NCI-H69 (cell line): Measurements from ENCODE around the gene CALR3.
"Not testable (repeated sequence)": the region's sequence is repeated elsewhere in the genome, so short reads cannot be mapped to it uniquely, and the experiment has no call there.

ENCODE experiments used
- DNase-seq: peaks from one replicate; lab custom pipeline; 2025; lab: John Stamatoyannopoulos, UW

The CALR3 gene

GRCh38 chr19:16486476-16486875 is 9.5 kb downstream of the CALR3 start:
- DNase-seq: peak; percentile 13

GRCh38 chr19:16482745-16483144 is 13.2 kb downstream of the CALR3 start:
- no peak for DNase-seq

- no peak for DNase-seq
Observed at GRCh38 chr19:16477311-16477710, 18.7 kb downstream of the CALR3 start.

GRCh38 chr19:16476401-16476800 is 19.6 kb downstream of the CALR3 start:
- no peak for DNase-seq

GRCh38 chr19:16473875-16474392 is 22.0 kb downstream of the CALR3 start:
- no peak for DNase-seq

- no peak for DNase-seq
Observed at GRCh38 chr19:16472992-16473391, 23.0 kb downstream of the CALR3 start.

- DNase-seq: not testable (repeated sequence)
Observed at GRCh38 chr19:16472559-16472899, 23.4 kb downstream of the CALR3 start.

- DNase-seq: peak; percentile 49
Observed at GRCh38 chr19:16470911-16471811, 24.8 kb downstream of the CALR3 start.

- DNase-seq: peak; percentile 48
Observed at GRCh38 chr19:16470541-16470910, 25.4 kb downstream of the CALR3 start.

GRCh38 chr19:16467581-16467980 is 28.4 kb downstream of the CALR3 start:
- DNase-seq: no peak

- not testable (repeated sequence) for DNase-seq
Observed at GRCh38 chr19:16466802-16467427, 29.1 kb downstream of the CALR3 start.

- DNase-seq: no peak
Observed at GRCh38 chr19:16465239-16465638, 30.7 kb downstream of the CALR3 start.

GRCh38 chr19:16463991-16464575 is 31.9 kb downstream of the CALR3 start:
- no peak for DNase-seq

- DNase-seq: no peak
Observed at GRCh38 chr19:16463341-16463990, 32.5 kb downstream of the CALR3 start.

- peak; percentile 30 for DNase-seq
Observed at GRCh38 chr19:16462757-16463250, 33.2 kb downstream of the CALR3 start.

- no peak for DNase-seq
Observed at GRCh38 chr19:16461630-16462051, 34.3 kb downstream of the CALR3 start.

- no peak for DNase-seq
Observed at GRCh38 chr19:16460454-16460853, 35.5 kb downstream of the CALR3 start.

GRCh38 chr19:16459680-16460079 is 36.3 kb downstream of the CALR3 start:
- DNase-seq: peak; percentile 53

GRCh38 chr19:16458391-16459341 is 37.3 kb downstream of the CALR3 start:
- peak; percentile 46 for DNase-seq

GRCh38 chr19:16457954-16458331 is 38.0 kb downstream of the CALR3 start:
- DNase-seq: no peak
